HepG2 (cell line): ENCODE results near the gene BACH1. TPM values are rescaled to one million over a fixed set of nuclear protein-coding genes. Genes with fewer than 3 reads are reported as not detected.

ENCODE experiments used
- EEA1 ChIP-seq: sonication (generic); formaldehyde crosslinking; IDR thresholded peaks from 2 replicates; pipeline ENCODE4 v1.5.1; 2020; ENCODE audit warnings: mild to moderate bottlenecking, missing genetic modification reagents, borderline replicate concordance
- HOMEZ ChIP-seq: IDR thresholded peaks from 2 replicates; pipeline ENCODE4 v1.6.1; 2016; ENCODE audit warnings: low read depth
- KDM2A ChIP-seq: sonication (generic); formaldehyde crosslinking; IDR thresholded peaks from 2 replicates; pipeline ENCODE4 v1.4.0; 2020; ENCODE audit warnings: low read depth, missing genetic modification reagents, borderline replicate concordance
- NCOA1 ChIP-seq: sonication (generic); formaldehyde crosslinking; IDR thresholded peaks from 2 replicates; pipeline ENCODE4 v1.9.0; 2021; ENCODE audit warnings: missing genetic modification reagents
- PRPF4 ChIP-seq: fragments of 200-400 bp; formaldehyde crosslinking; IDR thresholded peaks from 2 replicates; pipeline ENCODE4 v1.6.1; 2016; ENCODE audit warnings: low read length, low read depth; ENCODE audit not compliant: poor library complexity, severe bottlenecking
- SKIL ChIP-seq: sonication (generic); formaldehyde crosslinking; IDR thresholded peaks from 2 replicates; pipeline ENCODE4 v1.8.0; 2022; ENCODE audit warnings: missing genetic modification reagents, mild to moderate bottlenecking, moderate library complexity, borderline replicate concordance
- SP2 ChIP-seq: sonication (generic); formaldehyde crosslinking; IDR thresholded peaks from 2 replicates; pipeline ENCODE4 v1.5.1; 2020; ENCODE audit warnings: mild to moderate bottlenecking, missing genetic modification reagents
- ZBTB46 ChIP-seq: sonication (generic); formaldehyde crosslinking; IDR thresholded peaks from 2 replicates; pipeline ENCODE4 v1.4.0; 2020; ENCODE audit warnings: mild to moderate bottlenecking, missing genetic modification reagents, borderline replicate concordance
- ZNF20 ChIP-seq: sonication (generic); formaldehyde crosslinking; IDR thresholded peaks from 2 replicates; pipeline ENCODE4 v1.4.0; 2020; ENCODE audit warnings: mild to moderate bottlenecking, moderate library complexity, missing genetic modification reagents
- ZNF230 ChIP-seq: sonication (generic); formaldehyde crosslinking; IDR thresholded peaks from 2 replicates; pipeline ENCODE4 v1.4.0; 2020; ENCODE audit warnings: mild to moderate bottlenecking, missing genetic modification reagents
- ZNF317 ChIP-seq: sonication (generic); formaldehyde crosslinking; IDR thresholded peaks from 2 replicates; pipeline ENCODE4 v1.5.0; 2020; ENCODE audit warnings: mild to moderate bottlenecking, missing genetic modification reagents
- ZNF430 ChIP-seq: sonication (generic); formaldehyde crosslinking; IDR thresholded peaks from 2 replicates; pipeline ENCODE4 v1.9.0; 2021; ENCODE audit warnings: mild to moderate bottlenecking, missing genetic modification reagents
- ZNF44 ChIP-seq: sonication (generic); formaldehyde crosslinking; IDR thresholded peaks from 2 replicates; pipeline ENCODE4 v1.5.1; 2020; ENCODE audit warnings: mild to moderate bottlenecking, missing genetic modification reagents
- polyA plus RNA-seq, 8 experiments: library from polyadenylated mRNA; depleted of rRNA in 3 of 8; stranded (reverse) in 7 of 8; unstranded in 1 of 8; fragments of >200 nt; fragmentation: Illumina TruSeq in 4 of 8; extraction: Trizol in 4 of 8; gene quantifications; 2 replicates each; pipeline versions ENCODE4 v1.2.1 to v1.2.3, GENCODE V29; 2011 to 2016; ENCODE audit warnings: low read depth in 4 of 8, missing spikeins in 1 of 8, mixed read lengths in 1 of 8; ENCODE audit not compliant: insufficient read depth in 1 of 8
- total RNA-seq, 5 experiments: library from RNA; depleted of rRNA; stranded (reverse); fragments of >200 nt; fragmentation: Illumina TruSeq; extraction: Trizol; gene quantifications; 2 replicates each; pipeline ENCODE4 v1.2.3, GENCODE V29; 2016; ENCODE audit warnings: low read depth in 1 of 5

The BACH1 gene
- total and polyA plus RNA-seq, 2 of the 13 experiments (the other 11 are each of a cell fraction or from before 2014, with no cell fraction given) = 16.5 to 51.7 TPM

GRCh38 chr21:29254550-29254949 is 44.2 kb upstream of the BACH1 start (continued):
- no peak for TF ChIP-seq SKIL (CRISPR knock-in tag)
- TF ChIP-seq ZBTB46 (CRISPR knock-in tag) = no peak
- TF ChIP-seq ZNF430 (CRISPR knock-in tag) = no peak
- TF ChIP-seq PRPF4 = no peak
- TF ChIP-seq ZNF20 (CRISPR knock-in tag) = no peak
- TF ChIP-seq ZNF230 (CRISPR knock-in tag) = no peak
- TF ChIP-seq ZNF317 (CRISPR knock-in tag) = no peak
- no peak for TF ChIP-seq EEA1 (CRISPR knock-in tag)
- no peak for TF ChIP-seq ZNF44
- no peak for TF ChIP-seq HOMEZ (CRISPR knock-in tag)
- TF ChIP-seq SP2 (CRISPR knock-in tag) = no peak
- TF ChIP-seq NCOA1 (CRISPR knock-in tag) = no peak
- TF ChIP-seq KDM2A = no peak
- TF ChIP-seq, all 625 proteins: peak for 0
